NCI-H69 (cell line): ENCODE measurements around the gene CYSTM1.

Experiments used
- DNase-seq: peaks from one replicate; lab custom pipeline; 2025; lab: John Stamatoyannopoulos, UW

The CYSTM1 gene, protein sequence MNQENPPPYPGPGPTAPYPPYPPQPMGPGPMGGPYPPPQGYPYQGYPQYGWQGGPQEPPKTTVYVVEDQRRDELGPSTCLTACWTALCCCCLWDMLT

DNA sequence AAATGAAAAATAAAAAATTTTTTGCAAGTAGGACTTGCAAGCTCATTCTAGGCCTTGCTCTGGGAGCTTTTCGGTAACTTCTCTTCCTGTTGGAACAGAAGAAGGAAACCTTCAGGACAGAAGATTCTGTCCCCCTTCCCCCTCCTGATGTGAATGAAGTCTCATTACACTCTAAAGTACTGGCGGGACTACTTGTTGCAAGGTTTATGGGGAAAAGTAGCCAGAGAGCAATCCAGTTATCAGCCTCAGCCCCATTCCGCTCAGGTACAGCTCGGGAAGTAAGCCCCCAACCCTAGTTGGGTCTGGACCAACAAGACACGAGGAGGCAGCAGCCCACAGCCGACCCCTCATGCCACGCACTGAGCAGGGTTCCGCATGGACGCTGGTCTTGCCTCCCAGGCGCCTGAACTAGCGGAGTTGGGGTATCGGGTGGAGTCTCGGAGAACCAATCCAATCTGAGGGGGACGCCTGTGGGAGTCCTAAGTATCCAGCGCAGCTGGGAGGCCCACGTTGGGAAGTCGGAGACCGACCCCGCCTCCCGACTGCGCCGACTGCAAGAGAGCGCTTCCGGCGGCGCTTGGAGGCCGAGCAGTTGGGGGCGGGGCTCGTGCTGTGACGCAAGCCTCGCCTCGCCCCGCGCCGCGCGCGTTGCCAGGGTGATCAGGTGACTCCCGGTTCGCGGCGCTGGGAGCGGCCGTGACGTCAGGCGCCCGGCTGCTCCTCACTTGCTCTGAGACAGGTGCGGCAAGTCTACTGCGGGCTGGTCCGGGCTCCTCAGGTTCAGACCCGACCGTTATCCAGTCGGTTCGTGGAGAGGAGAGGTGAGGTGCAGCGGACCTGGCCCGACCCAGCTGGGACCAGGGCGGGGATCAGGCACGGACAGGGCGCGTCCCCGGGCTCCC, at the start of gene CYSTM1:
Gene CYSTM1, plus strand, starts transcription at position 724 of the 902 bp plus-strand sequence. CDS start 19,278 bp downstream, outside the sequence.
- DNase-seq = peak; percentile 99

GRCh38 chr5:140125637-140126036, 49.4 kb upstream of the CYSTM1 start, which contains the start of gene IGIP:
Gene IGIP (plus strand): TSS chr5:140125937. CDS start chr5:140128477, 2,540 bp downstream.
- no peak for DNase-seq

GRCh38 chr5:140126315-140127012, 48.5 kb upstream of the CYSTM1 start:
- no peak for DNase-seq

GRCh38 chr5:140128376-140128775, 46.6 kb upstream of the CYSTM1 start:
- no peak for DNase-seq

GRCh38 chr5:140130949-140131733, 43.8 kb upstream of the CYSTM1 start:
- DNase-seq = no peak

DNA sequence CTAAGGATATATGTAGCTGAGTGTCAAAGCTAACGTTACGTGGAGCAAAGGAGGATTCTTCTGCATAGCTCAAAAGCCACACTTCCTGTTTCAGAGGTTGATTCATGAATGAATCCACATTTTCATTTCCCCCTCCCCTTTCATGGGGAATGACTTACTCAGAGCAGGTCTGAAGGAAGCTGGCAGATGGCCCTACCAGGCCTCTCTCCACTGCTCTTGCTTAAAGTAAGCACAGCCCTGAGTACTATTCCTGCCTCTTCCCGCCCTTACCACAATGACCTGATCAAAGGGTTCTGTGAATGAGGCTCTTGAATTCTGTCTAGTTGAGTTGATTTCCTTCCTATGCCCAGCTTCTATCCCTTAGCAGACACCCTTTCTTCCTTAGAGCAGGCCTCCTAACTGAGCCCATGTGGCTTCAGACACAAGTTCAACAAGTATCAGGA, 43.0 kb upstream of the CYSTM1 start:
- no peak for DNase-seq

GRCh38 chr5:140133514-140134167, 41.3 kb upstream of the CYSTM1 start:
- no peak for DNase-seq

DNA sequence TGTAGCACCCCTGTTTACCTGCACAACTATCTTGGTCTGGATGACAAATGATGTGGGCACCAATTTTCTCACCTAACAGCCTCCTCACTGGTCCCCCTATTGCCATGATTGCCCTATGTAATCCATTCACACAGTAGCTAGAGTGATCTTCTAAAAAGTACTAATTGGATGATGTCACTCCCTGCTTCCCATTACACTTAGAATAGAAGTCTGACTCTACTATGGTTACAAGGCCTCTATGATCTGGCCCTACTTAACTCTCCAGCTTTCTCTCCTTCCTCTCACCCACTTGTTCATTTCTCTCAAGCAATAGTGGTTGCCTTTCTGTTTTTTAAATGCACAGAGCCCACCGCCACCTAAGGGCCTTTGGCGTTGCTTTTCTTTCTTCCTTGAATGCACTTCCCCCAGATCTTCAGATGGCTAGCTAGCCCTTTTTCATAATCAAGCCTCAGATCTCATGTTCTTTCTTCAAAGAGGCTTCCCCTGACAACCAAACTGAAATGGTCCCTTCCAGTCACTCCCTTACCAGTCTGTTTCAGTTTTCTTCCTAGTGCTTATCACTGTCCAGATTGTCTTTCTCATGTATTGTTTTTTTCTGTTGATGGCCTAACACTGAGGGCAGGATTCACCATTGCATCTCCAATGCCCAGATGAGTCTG, 40.6 kb upstream of the CYSTM1 start:
- no peak for DNase-seq

- DNase-seq = no peak
Measured at GRCh38 chr5:140135127-140135526, 39.9 kb upstream of the CYSTM1 start.

GRCh38 chr5:140136624-140137023, 38.4 kb upstream of the CYSTM1 start:
- no peak for DNase-seq

- no peak for DNase-seq
Measured at GRCh38 chr5:140140435-140140834, 34.6 kb upstream of the CYSTM1 start.

- no peak for DNase-seq
Measured at GRCh38 chr5:140141241-140141640, 33.7 kb upstream of the CYSTM1 start.

DNA sequence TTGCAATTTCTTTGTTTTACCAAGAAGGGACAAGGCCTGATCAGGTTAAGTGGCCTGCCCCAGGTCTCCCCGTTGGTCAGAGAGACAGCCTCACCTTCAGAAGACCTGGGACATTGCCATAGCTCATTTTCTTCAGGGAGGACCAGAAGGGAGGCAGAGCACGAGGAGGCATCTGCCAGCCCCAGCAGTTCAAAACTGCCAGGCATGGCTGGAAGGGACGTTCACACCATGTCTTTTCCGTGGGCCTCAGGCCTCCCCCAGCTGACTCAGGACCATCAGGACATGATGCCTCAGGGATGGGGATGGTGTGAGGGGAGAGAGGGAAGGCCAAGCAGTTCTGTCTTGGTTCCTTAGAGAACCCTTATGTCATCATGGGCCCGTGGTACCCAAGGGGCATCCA, 32.7 kb upstream of the CYSTM1 start:
- DNase-seq = no peak

- no peak for DNase-seq
Measured at GRCh38 chr5:140142856-140143255, 32.1 kb upstream of the CYSTM1 start.

GRCh38 chr5:140143521-140144258, 31.3 kb upstream of the CYSTM1 start:
- no peak for DNase-seq

DNA sequence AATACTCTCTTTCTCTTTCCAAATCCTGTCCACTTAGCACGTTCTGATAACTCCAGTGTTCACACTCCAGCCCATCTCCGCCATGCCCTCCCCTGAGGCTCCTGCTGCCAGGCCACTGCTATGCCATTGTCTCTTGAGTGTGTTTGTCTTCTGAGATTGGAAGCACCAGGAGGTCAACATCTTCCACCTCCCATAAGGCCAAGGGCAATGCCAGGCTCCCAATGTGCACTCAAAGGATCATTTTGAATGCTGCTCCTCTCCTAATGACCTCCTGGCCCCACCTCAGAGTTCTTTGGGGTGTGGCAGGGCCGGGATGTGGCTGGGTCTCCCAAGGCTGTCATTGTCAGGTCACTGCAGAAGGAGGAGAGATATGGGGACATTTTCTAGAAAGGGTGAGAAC, 29.7 kb upstream of the CYSTM1 start:
- no peak for DNase-seq

GRCh38 chr5:140145818-140146522, 29.0 kb upstream of the CYSTM1 start:
- peak; percentile 59 for DNase-seq

DNA sequence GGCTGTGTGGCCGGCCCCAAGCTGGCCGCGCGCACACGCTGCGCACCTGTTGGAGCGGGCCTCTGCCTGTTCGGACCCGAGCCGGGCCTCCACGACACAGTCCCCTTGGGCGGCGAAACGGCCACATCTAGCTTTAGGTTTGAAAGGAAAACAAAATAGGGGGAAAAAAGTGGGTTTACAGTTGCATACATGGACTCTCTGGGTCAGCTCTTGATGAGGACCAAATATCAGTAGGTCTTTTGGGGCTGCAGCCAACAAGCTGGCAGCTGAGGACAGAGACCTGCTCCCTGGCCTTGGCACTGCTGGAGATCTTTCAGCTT, 28.5 kb upstream of the CYSTM1 start:
- DNase-seq = no peak

DNA sequence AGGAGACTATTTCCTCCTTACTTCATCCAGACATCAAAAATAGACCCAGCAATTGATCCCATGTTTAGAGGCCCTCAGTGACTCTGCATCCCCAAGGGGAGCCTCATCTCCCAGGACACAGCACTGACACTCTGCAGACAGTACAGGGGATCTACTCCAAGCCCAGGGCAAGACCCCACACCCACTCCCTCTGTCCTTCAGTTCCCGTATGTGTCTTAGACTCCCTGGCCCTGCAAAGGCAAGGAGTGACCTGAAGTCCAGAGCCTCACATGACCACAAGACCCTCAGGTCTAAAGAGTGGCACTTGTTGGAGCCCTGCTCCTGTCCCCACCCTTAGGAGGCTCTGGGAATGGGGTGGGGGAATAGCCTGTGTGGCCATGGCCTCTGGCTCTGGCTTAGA, 27.5 kb upstream of the CYSTM1 start:
- no peak for DNase-seq

DNA sequence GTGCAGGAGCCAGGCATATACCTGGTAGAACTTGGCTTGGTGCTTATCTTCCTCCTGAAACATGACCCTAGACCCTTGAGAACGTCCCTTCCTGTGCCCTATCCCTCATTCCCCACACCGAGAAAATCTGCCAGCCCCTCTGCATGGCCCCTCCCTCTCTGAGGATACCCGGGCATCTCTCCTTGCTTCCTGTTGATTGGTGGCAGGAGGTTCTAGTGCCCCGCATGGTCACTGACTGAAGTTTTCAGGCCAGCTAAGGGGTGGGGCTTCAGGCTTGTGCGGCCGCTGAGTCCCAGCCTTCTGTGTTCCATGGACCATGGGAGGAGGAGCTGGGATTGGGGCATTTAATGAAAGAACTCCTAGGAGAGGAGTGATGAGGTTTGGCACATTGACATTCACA, 26.5 kb upstream of the CYSTM1 start:
- DNase-seq = peak; percentile 50
